Heart right ventricle (tissue), 16 donors: ENCODE data around the gene UFSP1. TPM values are rescaled to one million over a fixed set of nuclear protein-coding genes. Genes with fewer than 3 reads are reported as not detected.
"Not testable (repeated sequence)": the region's sequence is repeated elsewhere in the genome, so short reads cannot be mapped to it uniquely, and the experiment has no call there.

Experiments used
- ATAC-seq, 8 donors: fragments of 200-7000 bp; cut with Tn5 transposase; one replicate each; pipeline ENCODE4 v1.9.1; 2020; ENCODE audit warnings: mild to moderate bottlenecking in 8 of 8, moderate library complexity in 8 of 8, moderate number of reproducible peaks in 1 of 8
- DNase-seq, 2 donors: peaks; one replicate each; pipeline ENCODE4 v3.0.0-alpha.2; 2020
- H3K27ac ChIP-seq, 10 donors: fragments of 200-600 bp; sonication (generic) in 2 of 10; one replicate each; pipeline versions ENCODE4 v1.5.0 to v1.8.0; 2020 to 2022; ENCODE audit warnings: mild to moderate bottlenecking in 3 of 10
- H3K27me3 ChIP-seq, 7 donors: fragments of 200-600 bp; one replicate each; pipeline ENCODE4 v1.8.0; 2021 to 2022; ENCODE audit warnings: mild to moderate bottlenecking in 2 of 7
- H3K36me3 ChIP-seq, 9 donors: fragments of 200-600 bp; sonication (generic) in 1 of 9; one replicate each; pipeline versions ENCODE4 v1.5.0 to v1.8.0; 2020 to 2022; ENCODE audit warnings: mild to moderate bottlenecking in 2 of 9
- H3K4me1 ChIP-seq, 9 donors: fragments of 200-600 bp; sonication (generic) in 1 of 9; one replicate each; pipeline versions ENCODE4 v1.5.0 to v1.8.0; 2020 to 2022; ENCODE audit warnings: mild to moderate bottlenecking in 4 of 9
- H3K4me3 ChIP-seq, 10 donors: fragments of 200-600 bp; sonication (generic) in 2 of 10; one replicate each; pipeline versions ENCODE4 v1.5.0 to v1.8.0; 2020 to 2022; ENCODE audit warnings: mild to moderate bottlenecking in 7 of 10, moderate library complexity in 2 of 10
- H3K9me3 ChIP-seq, 11 donors: fragments of 200-600 bp in 10 of 11; sonication (generic) in 2 of 11; one replicate each; pipeline versions ENCODE4 v1.5.0 to v1.8.0; 2013 to 2022; ENCODE audit warnings: mild to moderate bottlenecking in 2 of 11, control low read depth in 1 of 11, moderate library complexity in 1 of 11
- WGBS, 2 donors: extraction: QIAGEN DNeasy Blood & Tissue Kit; methylation state at CpG; one replicate each; pipeline ENCODE4 v1.1.7; 2013; ENCODE audit warnings: inconsistent platforms in 1 of 2; 5-methylcytosine and 5-hydroxymethylcytosine counted together
- intact Hi-C, 10 donors: fragments of 100-400 bp; cut with DNase I; formaldehyde crosslinking; loops; one replicate each; pipeline versions ENCODE4 v1.11.1 to v1.14.2; 2022
- long read RNA-seq, 3 donors: library from polyadenylated mRNA; unstranded; transcript quantifications; one replicate each; pipeline ENCODE4 v2.0.0, GENCODE V29; 2020 to 2021
- polyA plus RNA-seq, 2 donors: library from polyadenylated mRNA; stranded (reverse); fragments of 200-250 nt; gene quantifications; one replicate each; pipeline ENCODE4 v1.2.3, GENCODE V29; 2013
- total RNA-seq, 10 donors: library from RNA; stranded (reverse); fragmentation: NEBNext Ultra II Directional in 3 of 10; extraction: Animal tissue kit (Norgen Biotek cat#: 25700) in 3 of 10; gene quantifications; one replicate each; pipeline versions ENCODE4 v1.2.1 to v1.2.4, GENCODE V29; 2021 to 2023
- TF ChIP-seq, protein P1 (sequence below), 9 donors: fragments of 200-600 bp; sonication (generic) in 2 of 9; IDR thresholded peaks; one replicate each; pipeline versions ENCODE4 v1.5.0 to v1.8.0; 2021 to 2022; ENCODE audit warnings: antibody characterized with exemption in 9 of 9, mild to moderate bottlenecking in 5 of 9, moderate library complexity in 1 of 9
- donor health status: Arrhythmogenic right ventricular cardiomyopathy.
- donor health status: ischemic (EF 13 %, LVEDD 7.1; RV severe dilation, severe dysfunction).
- donor health status: healthy with polysubstance abuse.
- donor health status: DM: no; HTN: yes; CAD: no.
- donor health status: DM: no; HTN: no; CAD: no.
- donor health status: ischemic (EF 25% LVEDD 6.9; RV normal size, moderate dysfunction).
- donor health status: ischemic (EF 25% LVEDD 5.7; RV mildly dilated, moderate dysfunction).
- donor health status: healthy.
- donor health status: DM: yes; HTN: yes; CAD: no.
- donor health status: Ischemic cardiomyopathy.
- donor health status: ischemic (EF 35%, LVEDD 5.7; RV mildly dilated, moderate dysfunction).
- donor health status: nonischemic (EF 11% LVEDD 7.7; RV severe dilation, severe dysfunction).
- donor health status: DM: yes; HTN: yes; CAD: no.
- donor health status: PGD.
- donor health status: ischemic (EF 29% LVEDD 5.4; RV normal size, mild dysfunction).
- donor health status: nonischemic (EF 23%, LVEDD 6.1; RV moderate dilation, normal function).

Gene UFSP1
- total RNA-seq (1 to 10 TPM in 9 of 10 donors, under 1 TPM in 1; 0.99 to 3.3 (median 1.7) TPM), polyA plus RNA-seq (1 to 10 TPM; 3.1 to 3.4 TPM)
- long read RNA-seq, donor 1, partial matches to known transcripts, result 0 of 2 reads
- long read RNA-seq, donor 1, other reads (novel, unspliced or antisense), result 0 of 2 reads
- long read RNA-seq, donor 2, partial matches to known transcripts, result 0 of 4 reads
- long read RNA-seq, donor 2, other reads (novel, unspliced or antisense), result 0 of 4 reads
- long read RNA-seq, donor 3, partial matches to known transcripts, result 0 of 3 reads
- long read RNA-seq, donor 3, other reads (novel, unspliced or antisense), result 0 of 3 reads

DNA sequence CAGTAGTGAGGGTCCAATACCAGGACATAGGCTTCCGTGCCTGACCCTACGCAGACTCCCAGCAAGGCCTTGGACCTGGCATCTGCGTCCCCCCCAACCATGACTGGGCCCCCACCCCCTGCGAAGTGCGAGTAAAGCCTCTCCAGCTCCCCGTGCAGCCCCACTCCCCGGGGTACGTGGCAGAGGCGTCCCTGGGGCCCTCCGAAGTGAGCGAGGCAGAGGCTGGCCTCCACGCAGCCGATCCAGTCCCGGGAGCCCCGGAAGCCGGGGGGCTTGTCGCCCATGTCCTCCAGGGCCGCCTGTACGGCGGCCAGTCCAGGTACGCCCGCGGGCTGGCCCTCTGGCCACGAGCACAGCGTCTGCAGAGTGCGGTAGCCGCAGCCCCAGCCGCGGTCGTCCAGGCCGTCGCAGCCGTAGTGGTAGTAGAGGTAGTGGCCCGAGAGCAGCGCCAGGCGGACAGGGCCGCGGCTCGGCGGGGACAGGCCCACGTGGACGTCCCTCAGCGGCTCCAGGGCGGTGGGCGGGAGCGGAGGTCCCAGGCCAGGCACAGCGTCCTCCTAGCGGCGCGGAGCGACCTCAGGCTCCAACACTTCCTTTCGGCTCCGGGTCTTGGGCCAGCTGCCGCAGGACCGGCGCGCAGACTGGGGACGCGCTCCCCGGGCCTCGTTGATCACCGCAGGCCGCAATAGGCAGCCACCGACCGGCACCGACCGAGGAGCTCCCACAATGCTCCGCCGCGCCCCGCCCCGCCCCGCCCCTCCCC lies at the start of gene UFSP1:
UFSP1 (minus strand) TSS at position 728 of the 763 bp plus-strand sequence; CDS start at position 284, 444 bp downstream.
- intact Hi-C loops, result loop anchor here in 2 of 10 donors (2.0 kb wide), 1 partner anchor 14 kb away; the partner anchor contains the start of gene SRRT (in 2 of the 2)
- 3% methylated on average over 57 to 71 of the region's 73 CpGs for WGBS, 2 donors
- Histone ChIP-seq H3K27ac (peak within 1 kb of the TSS; percentile 78 to 91 (median 88)), H3K9me3 (no peaks in the 10 kb centered on the region), H3K4me1 (peaks cover 16 to 45% (median 31%) of the 10 kb centered on the region in 9 donors), H3K27me3 (peaks cover 0 to 37% (median 0%) of the 10 kb centered on the region in 7 donors), H3K4me3 (peak within 1 kb of the TSS; percentile 55 to 82 (median 75)), H3K36me3 (peaks cover 5 to 47% (median 36%) of the 10 kb centered on the region in 9 donors)
- TF ChIP-seq, protein P1, sequence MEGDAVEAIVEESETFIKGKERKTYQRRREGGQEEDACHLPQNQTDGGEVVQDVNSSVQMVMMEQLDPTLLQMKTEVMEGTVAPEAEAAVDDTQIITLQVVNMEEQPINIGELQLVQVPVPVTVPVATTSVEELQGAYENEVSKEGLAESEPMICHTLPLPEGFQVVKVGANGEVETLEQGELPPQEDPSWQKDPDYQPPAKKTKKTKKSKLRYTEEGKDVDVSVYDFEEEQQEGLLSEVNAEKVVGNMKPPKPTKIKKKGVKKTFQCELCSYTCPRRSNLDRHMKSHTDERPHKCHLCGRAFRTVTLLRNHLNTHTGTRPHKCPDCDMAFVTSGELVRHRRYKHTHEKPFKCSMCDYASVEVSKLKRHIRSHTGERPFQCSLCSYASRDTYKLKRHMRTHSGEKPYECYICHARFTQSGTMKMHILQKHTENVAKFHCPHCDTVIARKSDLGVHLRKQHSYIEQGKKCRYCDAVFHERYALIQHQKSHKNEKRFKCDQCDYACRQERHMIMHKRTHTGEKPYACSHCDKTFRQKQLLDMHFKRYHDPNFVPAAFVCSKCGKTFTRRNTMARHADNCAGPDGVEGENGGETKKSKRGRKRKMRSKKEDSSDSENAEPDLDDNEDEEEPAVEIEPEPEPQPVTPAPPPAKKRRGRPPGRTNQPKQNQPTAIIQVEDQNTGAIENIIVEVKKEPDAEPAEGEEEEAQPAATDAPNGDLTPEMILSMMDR (IDR thresholded peaks at IDR 0.05), result peak in 1 of 9 donors; percentile 3
- DNase-seq (no peak), ATAC-seq (peak; percentile 38 to 68 (median 50))

DNA sequence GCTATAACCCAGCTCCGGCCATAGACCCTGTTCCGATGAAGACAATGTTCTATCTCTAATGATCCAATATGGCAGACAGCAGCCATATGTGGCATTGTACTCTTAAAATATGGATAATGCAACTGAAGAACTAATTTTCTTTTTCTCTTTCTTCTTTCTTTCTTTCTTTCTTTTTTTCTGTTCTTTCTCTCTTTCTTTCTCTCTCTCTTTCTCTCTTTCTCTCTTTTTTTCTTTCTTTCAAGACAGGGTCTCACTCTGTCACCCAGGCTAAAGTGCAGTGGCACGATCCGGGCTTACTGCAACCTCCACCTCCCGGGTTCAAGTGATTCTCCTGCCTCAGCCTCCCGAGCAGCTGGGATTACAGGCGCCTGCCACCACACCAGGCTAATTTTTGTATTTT lies 46.7 kb upstream of the UFSP1 start:
- H3K9me3 ChIP-seq, result peaks cover 0 to 33% (median 9%) of the 10 kb centered on the region in 11 donors
- H3K27me3 ChIP-seq, intact Hi-C loops, H3K36me3 ChIP-seq, ATAC-seq, H3K4me3 ChIP-seq, H3K27ac ChIP-seq, DNase-seq, H3K4me1 ChIP-seq: not testable (repeated sequence)
- WGBS, 2 donors, result 87 to 93% methylated on average over 7 of the region's 7 CpGs

DNA sequence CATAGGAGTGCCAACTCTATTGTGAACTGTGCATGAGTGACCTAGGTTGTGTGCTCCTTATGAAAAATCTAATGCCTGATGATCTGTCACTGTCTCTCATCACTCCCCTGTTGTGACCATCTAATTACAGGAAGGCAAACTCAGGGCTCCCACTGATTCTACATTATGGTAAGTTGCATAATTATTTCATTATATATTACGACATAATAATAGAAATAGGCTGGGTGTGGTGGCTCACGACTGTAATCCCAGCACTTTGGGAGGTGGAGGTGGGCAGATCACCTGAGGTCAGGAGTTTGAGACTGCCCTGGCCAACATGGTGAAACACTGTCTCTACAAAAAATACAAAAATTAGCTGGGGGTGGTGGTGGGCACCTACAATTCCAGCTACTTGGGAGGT lies 45.9 kb upstream of the UFSP1 start:
- intact Hi-C loops, ATAC-seq: not testable (repeated sequence)

DNA sequence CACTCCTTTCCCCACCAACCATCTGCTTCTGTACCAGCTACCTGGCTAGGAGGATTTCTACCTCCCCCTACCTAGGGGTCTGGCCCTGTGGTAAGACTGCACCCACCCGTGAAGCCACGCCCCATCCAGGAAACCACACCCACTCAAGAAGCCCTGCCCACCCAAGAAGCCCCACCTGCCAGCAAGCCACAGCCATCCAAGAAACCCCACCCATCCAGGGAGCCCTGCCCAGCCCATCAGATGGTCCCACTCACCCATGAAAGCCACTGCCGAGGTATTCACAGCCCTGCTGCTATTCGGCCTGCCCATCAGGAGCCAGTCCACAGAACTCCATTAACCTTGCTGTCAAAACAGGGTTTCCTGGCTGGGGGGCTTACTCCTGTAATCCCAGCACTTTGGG lies 44.2 kb upstream of the UFSP1 start:
- Histone ChIP-seq H3K27ac (no peak overlapping the region), H3K4me1 (no peaks in the 10 kb centered on the region), H3K36me3 (no peaks in the 10 kb centered on the region), H3K27me3 (peaks cover 0 to 11% (median 3%) of the 10 kb centered on the region in 7 donors), H3K9me3 (peaks cover 0 to 15% (median 3%) of the 10 kb centered on the region in 11 donors), H3K4me3 (no peak overlapping the region)
- no peak for ATAC-seq
- intact Hi-C loops, result no loop called here
- no peak for DNase-seq
- 52 to 60% methylated on average over 4 of the region's 4 CpGs for WGBS, 2 donors
- TF ChIP-seq, protein P1 (IDR thresholded peaks at IDR 0.05), result no peak

More for the DNA sequence above, 45.9 kb upstream of the UFSP1 start:
- H3K4me3 ChIP-seq, H3K27me3 ChIP-seq, H3K27ac ChIP-seq, H3K4me1 ChIP-seq, H3K36me3 ChIP-seq, DNase-seq: not testable (repeated sequence)
- WGBS, 2 donors, result 71 to 79% methylated on average over 2 of the region's 2 CpGs
- H3K9me3 ChIP-seq, result peaks cover 0 to 28% (median 9%) of the 10 kb centered on the region in 11 donors

DNA sequence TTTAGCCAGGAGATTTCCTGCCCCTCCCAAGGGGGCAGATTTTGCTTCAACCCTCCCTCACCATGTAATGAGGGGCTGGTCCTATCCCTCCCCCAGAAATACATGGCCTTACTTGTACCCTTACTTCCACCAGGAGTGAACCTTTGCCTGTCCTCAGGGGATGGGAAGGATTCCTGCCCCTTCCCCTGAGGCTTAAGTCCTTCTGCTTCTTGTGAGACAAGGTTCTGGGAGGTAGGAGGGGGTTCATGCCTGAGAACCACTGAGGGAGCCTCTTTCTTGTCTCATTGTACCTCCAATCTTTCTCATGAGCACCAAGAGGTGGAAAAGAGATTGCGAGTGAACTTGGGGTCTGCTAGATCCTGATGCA lies 40.3 kb upstream of the UFSP1 start:
- H3K9me3 ChIP-seq, result peaks cover 0 to 15% (median 3%) of the 10 kb centered on the region in 11 donors
- no peaks in the 10 kb centered on the region for H3K36me3 ChIP-seq
- WGBS, 2 donors, result 80 to 91% methylated on average over 1 of the region's 1 CpG
- intact Hi-C loops, result no loop called here
- no peak overlapping the region for H3K4me3 ChIP-seq
- peaks cover 0 to 13% (median 3%) of the 10 kb centered on the region in 7 donors for H3K27me3 ChIP-seq
- DNase-seq (no peak), ATAC-seq (no peak)
- H3K4me1 ChIP-seq, result no peaks in the 10 kb centered on the region
- H3K27ac ChIP-seq, result no peak overlapping the region
- TF ChIP-seq, protein P1 (IDR thresholded peaks at IDR 0.05), result no peak

DNA sequence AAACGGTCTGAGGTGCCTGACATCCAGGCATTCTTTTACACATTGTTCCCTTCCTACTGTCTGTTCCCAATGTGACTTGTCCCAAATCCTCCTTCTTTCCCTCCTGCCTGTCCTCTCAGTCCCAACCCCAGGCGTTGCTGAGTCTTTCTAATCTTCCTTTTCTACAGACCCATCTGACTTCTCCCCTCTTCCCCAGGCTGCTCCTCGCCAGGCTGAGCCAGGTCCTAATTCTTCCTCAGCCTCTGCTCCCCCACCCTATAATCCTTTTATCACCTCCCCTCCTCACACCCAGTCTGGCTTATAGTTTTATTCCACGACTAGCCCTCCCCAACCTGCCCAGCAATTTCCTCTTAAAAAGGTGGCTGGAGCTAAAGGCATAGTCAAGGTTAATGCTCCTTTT lies 34.1 kb upstream of the UFSP1 start:
- H3K9me3 ChIP-seq, H3K36me3 ChIP-seq, intact Hi-C loops, H3K27ac ChIP-seq, H3K4me3 ChIP-seq, DNase-seq, ATAC-seq, H3K4me1 ChIP-seq, H3K27me3 ChIP-seq: not testable (repeated sequence)
- WGBS, 2 donors, result 38 to 43% methylated on average over 4 of the region's 4 CpGs
